ENCODE data around the gene ZNF710. TPM values are rescaled to one million over a fixed set of nuclear protein-coding genes. Genes with fewer than 3 reads are reported as not detected.

ZNF710 gene
- total RNA-seq, 1 donor from 2014 or later = 129 TPM

DNA sequence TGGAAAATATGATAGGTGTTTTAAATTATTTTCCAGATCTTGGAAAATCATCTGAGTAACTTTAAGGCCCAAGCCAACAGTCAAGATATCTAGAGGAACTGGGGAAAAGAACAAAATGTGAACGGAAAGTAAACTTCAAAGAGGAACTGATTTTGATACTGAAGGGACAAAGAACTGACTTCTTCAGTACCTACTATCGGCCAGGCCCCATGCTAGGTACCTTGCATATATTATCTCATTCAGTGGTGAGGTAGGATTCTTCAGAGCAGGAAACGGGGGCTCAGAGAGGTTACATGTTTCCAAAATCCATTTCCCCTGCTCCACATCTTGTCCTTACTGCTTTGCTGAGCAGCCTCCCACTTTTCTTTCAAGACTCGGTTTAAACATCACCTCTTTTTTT is 9.8 kb upstream of the ZNF710 start:
- no peak for TF ChIP-seq CTCF (IDR thresholded peaks at IDR 0.05; ENCODE audit: unreplicated experiment)
- no peaks in the 10 kb centered on the region for H3K27me3 Mint-ChIP-seq (ENCODE audit: unreplicated experiment)
- no peaks in the 10 kb centered on the region for H3K36me3 Mint-ChIP-seq (ENCODE audit: low read depth, unreplicated experiment)
- no peak overlapping the region for H3K4me3 Mint-ChIP-seq (ENCODE audit: unreplicated experiment)
- H3K27ac Mint-ChIP-seq (ENCODE audit: unreplicated experiment) = no peak overlapping the region
- H3K9me3 Mint-ChIP-seq (ENCODE audit: unreplicated experiment) = no peaks in the 10 kb centered on the region
- peaks cover 12% of the 10 kb centered on the region for H3K4me1 Mint-ChIP-seq (ENCODE audit: unreplicated experiment)
- no peak for DNase-seq (ENCODE audit: low spot score)

DNA sequence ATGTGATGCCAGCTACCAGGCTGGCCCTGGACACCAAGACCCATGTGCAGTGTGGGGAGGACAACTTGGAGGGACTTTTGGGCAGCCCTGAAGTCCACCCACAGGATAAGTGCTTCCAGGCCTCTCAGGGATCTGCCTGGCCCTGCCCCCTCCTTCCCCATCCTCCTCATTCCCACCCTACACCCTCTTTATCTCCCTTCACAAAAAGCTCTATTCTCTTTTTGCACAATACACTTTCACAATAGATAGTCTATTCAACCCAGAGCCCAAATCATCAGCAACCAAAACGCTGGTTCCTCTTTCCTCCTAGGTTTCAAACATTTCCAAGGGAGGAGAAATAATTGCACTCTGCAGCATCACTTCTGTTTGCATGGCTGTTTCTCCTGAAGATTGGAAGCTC is 7.8 kb upstream of the ZNF710 start:
- Mint-ChIP-seq H3K4me1 (ENCODE audit: unreplicated experiment) (peaks cover 21% of the 10 kb centered on the region), H3K27ac (ENCODE audit: unreplicated experiment) (no peak overlapping the region), H3K27me3 (ENCODE audit: unreplicated experiment) (no peaks in the 10 kb centered on the region), H3K9me3 (ENCODE audit: unreplicated experiment) (no peaks in the 10 kb centered on the region), H3K4me3 (ENCODE audit: unreplicated experiment) (no peak overlapping the region), H3K36me3 (ENCODE audit: low read depth, unreplicated experiment) (no peaks in the 10 kb centered on the region)
- TF ChIP-seq CTCF (IDR thresholded peaks at IDR 0.05; ENCODE audit: unreplicated experiment) = no peak
- DNase-seq (ENCODE audit: low spot score) = no peak

- Mint-ChIP-seq H3K4me3 (ENCODE audit: unreplicated experiment) (no peak overlapping the region), H3K9me3 (ENCODE audit: unreplicated experiment) (peaks cover 4% of the 10 kb centered on the region), H3K36me3 (ENCODE audit: low read depth, unreplicated experiment) (peaks cover 5% of the 10 kb centered on the region)
Observed at GRCh38 chr15:89997079-89997478, 4.0 kb upstream of the ZNF710 start.

GRCh38 chr15:89998141-89998661 is 2.9 kb upstream of the ZNF710 start:
- H3K36me3 Mint-ChIP-seq (ENCODE audit: low read depth, unreplicated experiment) = peaks cover 5% of the 10 kb centered on the region
- DNase-seq (ENCODE audit: low spot score) = no peak
- peaks cover 34% of the 10 kb centered on the region for H3K4me1 Mint-ChIP-seq (ENCODE audit: unreplicated experiment)
- H3K27ac Mint-ChIP-seq (ENCODE audit: unreplicated experiment) = no peak overlapping the region
- no peak for TF ChIP-seq CTCF (IDR thresholded peaks at IDR 0.05; ENCODE audit: unreplicated experiment)
- H3K4me3 Mint-ChIP-seq (ENCODE audit: unreplicated experiment) = no peak overlapping the region
- peaks cover 4% of the 10 kb centered on the region for H3K9me3 Mint-ChIP-seq (ENCODE audit: unreplicated experiment)
- peaks cover 12% of the 10 kb centered on the region for H3K27me3 Mint-ChIP-seq (ENCODE audit: unreplicated experiment)

More at GRCh38 chr15:89997079-89997478, 4.0 kb upstream of the ZNF710 start:
- no peak for DNase-seq (ENCODE audit: low spot score)
- no peak for TF ChIP-seq CTCF (IDR thresholded peaks at IDR 0.05; ENCODE audit: unreplicated experiment)
- Mint-ChIP-seq H3K4me1 (ENCODE audit: unreplicated experiment) (peaks cover 31% of the 10 kb centered on the region), H3K27me3 (ENCODE audit: unreplicated experiment) (peaks cover 7% of the 10 kb centered on the region), H3K27ac (ENCODE audit: unreplicated experiment) (no peak overlapping the region)

DNA sequence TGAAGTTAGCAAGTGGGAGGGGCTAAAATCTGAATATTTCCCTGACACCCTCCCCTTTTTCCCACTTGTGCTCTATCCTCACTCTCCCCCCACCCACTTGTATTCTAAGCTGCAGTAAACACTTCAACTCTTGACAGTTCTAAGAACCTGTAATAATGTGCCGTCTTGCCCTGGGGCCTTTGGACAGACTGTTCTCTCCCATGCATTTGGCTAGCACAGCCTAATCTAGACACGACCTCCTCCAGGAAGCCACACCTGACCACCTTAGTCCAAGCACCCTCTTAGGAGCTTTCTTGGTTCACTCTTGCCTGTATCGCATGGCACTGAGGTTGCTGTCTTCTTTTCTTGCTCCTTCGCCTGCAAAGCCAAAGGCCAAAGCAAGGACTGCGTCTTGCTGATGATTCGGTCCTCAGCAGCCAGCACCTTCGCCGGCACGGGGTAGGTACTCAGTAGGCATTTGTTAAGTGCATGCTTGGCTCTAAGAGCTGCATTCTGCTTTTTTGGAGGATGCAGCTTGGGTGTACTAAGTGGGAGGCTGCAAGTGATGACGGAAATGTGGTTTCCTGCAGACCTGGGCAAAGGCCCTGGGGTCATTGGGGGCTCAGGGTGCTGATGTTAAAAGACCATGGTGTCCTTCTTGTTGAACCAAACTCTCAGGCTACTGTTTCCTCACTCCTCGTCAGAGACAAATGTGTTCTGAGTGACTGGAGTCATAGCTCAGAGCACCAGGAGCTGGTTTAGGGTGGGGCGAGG is 2.0 kb upstream of the ZNF710 start:
- TF ChIP-seq CTCF (IDR thresholded peaks at IDR 0.05; ENCODE audit: unreplicated experiment) = no peak
- H3K4me3 Mint-ChIP-seq (ENCODE audit: unreplicated experiment) = peak overlapping the region; percentile 42
- DNase-seq (ENCODE audit: low spot score) = no peak
- peaks cover 4% of the 10 kb centered on the region for H3K9me3 Mint-ChIP-seq (ENCODE audit: unreplicated experiment)
- H3K27me3 Mint-ChIP-seq (ENCODE audit: unreplicated experiment) = peaks cover 14% of the 10 kb centered on the region
- H3K36me3 Mint-ChIP-seq (ENCODE audit: low read depth, unreplicated experiment) = peaks cover 5% of the 10 kb centered on the region
- peaks cover 39% of the 10 kb centered on the region for H3K4me1 Mint-ChIP-seq (ENCODE audit: unreplicated experiment)
- no peak overlapping the region for H3K27ac Mint-ChIP-seq (ENCODE audit: unreplicated experiment)
